Measurements from ENCODE around the gene MPP2.

The MPP2 gene

GRCh38 chr17:43909537-43910231 is 2.3 kb upstream of the MPP2 start:
- no peak overlapping the region for H3K4me3 ChIP-seq (ENCODE audit: low read depth, low read length)
- TF ChIP-seq, protein P1, sequence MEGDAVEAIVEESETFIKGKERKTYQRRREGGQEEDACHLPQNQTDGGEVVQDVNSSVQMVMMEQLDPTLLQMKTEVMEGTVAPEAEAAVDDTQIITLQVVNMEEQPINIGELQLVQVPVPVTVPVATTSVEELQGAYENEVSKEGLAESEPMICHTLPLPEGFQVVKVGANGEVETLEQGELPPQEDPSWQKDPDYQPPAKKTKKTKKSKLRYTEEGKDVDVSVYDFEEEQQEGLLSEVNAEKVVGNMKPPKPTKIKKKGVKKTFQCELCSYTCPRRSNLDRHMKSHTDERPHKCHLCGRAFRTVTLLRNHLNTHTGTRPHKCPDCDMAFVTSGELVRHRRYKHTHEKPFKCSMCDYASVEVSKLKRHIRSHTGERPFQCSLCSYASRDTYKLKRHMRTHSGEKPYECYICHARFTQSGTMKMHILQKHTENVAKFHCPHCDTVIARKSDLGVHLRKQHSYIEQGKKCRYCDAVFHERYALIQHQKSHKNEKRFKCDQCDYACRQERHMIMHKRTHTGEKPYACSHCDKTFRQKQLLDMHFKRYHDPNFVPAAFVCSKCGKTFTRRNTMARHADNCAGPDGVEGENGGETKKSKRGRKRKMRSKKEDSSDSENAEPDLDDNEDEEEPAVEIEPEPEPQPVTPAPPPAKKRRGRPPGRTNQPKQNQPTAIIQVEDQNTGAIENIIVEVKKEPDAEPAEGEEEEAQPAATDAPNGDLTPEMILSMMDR (IDR thresholded peaks at IDR 0.05; ENCODE audit: borderline replicate concordance, insufficient read depth, low read depth, low read length): no peak

DNA sequence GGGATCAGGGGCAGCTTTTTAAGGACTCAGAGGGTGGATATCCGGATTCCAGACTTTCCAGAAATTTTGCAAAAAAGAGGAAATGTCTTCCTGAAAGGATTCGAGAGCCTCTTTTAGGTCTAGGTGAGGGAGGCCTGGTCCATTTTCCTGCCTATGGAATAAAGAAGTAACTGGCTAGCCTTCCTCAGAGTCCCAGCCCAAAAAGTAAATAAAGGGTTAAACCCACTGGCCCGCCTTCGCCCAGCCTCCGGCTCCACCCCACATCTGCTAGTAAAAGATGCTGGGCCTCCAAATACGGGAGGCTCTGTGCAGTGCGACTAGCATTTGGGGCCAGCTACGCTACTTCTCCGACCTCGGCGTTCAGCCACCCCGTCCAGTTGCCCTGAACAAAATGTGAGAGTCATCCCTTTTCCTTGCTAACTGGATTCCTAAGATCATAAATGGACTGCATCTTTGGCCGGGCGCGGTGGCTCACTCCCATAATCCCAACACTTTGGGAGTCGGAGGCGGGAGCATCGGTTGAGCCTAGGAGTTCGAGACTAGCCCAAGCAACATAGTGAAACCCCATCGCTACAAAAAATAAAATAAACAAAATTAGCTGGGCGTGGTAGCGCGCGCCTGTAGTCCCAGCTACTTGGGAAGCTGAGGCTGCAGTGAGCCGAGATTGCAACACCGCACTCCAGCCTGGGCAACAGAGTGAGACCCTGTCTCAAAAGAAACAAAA is 824 bp upstream of the MPP2 start:
- TF ChIP-seq, protein P1 (IDR thresholded peaks at IDR 0.05; ENCODE audit: borderline replicate concordance, insufficient read depth, low read depth, low read length): no peak
- no peak overlapping the region for H3K4me3 ChIP-seq (ENCODE audit: low read depth, low read length)

DNA sequence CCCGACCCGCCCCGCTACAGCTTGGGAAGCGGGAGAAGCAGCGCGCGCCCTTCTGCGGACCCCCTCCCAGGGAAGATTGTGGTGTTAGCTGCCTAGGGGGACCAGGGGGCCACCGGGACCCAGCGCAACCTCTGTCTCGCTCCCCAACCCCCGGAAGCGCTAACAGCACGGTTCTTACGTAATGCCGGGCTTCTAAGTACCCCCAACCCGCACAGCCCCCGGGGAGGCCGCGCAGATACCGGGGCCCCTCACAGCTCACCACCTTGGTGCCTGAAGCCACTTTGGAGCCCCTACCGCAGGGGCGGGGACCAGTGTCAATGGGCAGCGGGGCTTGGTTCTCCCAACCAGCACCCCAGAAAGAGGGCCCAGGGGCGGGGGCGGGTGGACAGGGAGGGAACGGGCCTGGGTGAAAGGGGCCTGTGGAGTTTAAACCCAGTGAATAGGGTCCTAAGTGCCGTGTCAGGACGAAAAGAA is 348 bp downstream of the MPP2 start:
- H3K4me3 ChIP-seq (ENCODE audit: low read depth, low read length): no peak overlapping the region

DNA sequence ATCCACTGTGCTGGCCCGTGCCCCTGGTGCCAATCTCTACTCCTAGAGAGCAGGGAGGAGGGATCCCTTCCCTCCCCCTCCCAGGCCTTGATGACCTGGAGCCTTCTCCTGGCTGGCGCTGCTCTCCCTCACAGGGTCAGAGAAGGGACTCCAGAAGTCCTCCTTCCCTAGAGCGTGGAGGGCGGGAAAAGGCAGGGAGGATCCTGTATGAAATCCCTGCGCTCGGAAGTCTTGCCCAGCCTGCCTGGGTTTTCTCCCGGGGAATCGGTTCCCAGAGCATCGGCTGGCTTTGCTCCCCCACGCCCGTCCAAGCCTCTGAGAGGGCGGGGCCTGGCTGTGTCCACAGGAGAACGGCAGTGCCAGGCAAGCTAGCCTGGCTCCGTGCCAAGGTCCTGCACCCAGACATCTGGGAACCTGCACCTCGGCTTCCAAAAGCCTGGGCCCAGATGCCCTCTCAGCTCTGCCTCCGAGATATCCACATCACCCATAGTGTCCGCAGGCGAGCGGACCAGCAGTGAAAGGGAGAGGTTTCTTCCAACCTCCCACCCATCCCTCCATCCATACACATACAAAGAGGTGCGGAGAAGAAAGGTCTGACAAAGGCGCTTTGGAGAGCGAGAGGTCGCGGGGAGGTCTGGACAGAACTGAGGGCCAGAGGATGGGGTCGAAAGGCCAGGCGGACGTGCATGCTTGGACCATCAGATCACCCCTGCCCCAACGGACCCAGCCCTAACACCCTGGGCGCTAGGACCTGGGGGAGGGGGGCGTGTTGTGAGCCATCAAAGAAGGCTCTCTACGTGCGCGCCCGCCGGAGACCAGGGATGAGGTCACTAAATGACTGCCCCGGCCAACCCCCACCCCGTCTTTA is 1.1 kb downstream of the MPP2 start:
- TF ChIP-seq, protein P1 (IDR thresholded peaks at IDR 0.05; ENCODE audit: borderline replicate concordance, insufficient read depth, low read depth, low read length): no peak
- no peak overlapping the region for H3K4me3 ChIP-seq (ENCODE audit: low read depth, low read length)

More for the DNA sequence above, 348 bp downstream of the MPP2 start:
- TF ChIP-seq, protein P1 (IDR thresholded peaks at IDR 0.05; ENCODE audit: borderline replicate concordance, insufficient read depth, low read depth, low read length): no peak

DNA sequence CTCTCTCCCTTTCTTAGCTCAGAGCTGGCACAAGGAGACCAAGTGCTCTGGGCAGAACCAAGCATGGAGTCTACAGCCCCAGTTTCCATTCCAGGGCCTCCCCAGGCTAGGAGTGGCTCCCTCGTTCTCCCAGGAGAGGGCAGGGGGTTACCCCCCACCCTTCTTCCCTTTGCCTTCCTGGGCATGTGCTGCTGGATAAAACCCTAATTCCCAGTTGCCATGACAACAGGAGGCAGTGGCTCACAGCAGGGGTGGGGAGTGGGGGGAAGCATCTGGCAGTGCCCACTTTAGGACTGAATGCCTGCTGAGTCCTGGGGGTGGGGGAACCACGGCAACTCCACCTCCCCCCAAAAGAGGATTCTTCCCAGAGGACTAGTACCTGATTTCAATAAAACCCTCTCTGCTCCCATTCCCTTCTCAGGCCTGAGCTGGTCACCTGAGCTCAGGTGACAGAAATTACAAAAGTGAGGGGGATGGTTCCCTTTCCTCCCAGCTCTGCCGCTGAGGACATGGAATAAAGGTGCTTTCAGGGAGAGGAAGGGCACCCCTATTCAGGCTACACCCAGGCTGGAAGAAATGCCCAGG is 1.8 kb downstream of the MPP2 start:
- TF ChIP-seq, protein P1 (IDR thresholded peaks at IDR 0.05; ENCODE audit: borderline replicate concordance, insufficient read depth, low read depth, low read length): no peak
- no peak overlapping the region for H3K4me3 ChIP-seq (ENCODE audit: low read depth, low read length)

- TF ChIP-seq, protein P1 (IDR thresholded peaks at IDR 0.05; ENCODE audit: borderline replicate concordance, insufficient read depth, low read depth, low read length): no peak
- no peak overlapping the region for H3K4me3 ChIP-seq (ENCODE audit: low read depth, low read length)
These were observed 5.3 kb downstream of the MPP2 start for GRCh38 chr17:43901861-43902589.

All from GM12875 (cell line).